ENCODE data around the gene SPEG.

SPEG gene

GRCh38 chr2:219538504-219538951 is 103.9 kb downstream of the SPEG start:
- DNase-seq, result no peak

- DNase-seq, result no peak
Measured at GRCh38 chr2:219538956-219539788, 104.5 kb downstream of the SPEG start.

DNA sequence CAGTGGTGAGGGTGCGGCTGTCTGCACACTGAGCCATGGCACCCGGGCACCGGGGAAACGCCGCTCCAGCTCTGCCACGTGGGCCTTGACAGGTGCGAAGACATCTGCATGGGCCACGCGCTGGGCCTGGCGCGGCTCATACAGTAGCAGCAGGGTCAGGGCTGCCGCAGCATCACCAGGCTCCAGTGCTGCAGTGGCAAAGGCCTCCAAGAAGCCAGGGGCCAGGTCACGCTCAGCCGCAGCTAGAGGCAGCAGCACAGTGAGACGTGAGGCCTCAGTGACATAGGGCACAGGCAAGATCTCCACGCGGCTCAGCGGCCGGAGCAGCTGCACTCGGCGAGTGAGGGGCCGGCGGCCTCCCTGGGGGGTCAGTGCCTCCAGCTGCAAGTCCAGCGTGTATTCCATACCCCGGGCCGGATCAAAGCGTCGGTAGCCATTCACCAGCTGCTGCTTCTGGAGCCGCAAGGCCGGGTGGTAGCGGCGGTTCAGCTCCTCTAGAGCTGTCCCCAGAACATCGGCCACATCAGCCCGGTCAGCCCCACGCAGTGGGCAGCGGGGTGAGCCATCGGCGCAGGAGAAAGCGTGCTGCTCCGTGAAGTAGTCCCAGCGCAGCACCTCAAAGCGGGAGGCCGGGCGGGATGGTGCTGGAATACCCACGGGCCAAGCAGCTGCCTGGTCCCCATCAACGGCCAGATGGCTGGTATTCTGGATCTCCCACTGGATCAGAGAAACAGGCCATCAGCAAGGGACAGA is 105.5 kb downstream of the SPEG start:
- DNase-seq, result no peak

GRCh38 chr2:219540784-219541504 is 106.3 kb downstream of the SPEG start:
- no peak for DNase-seq

GRCh38 chr2:219541611-219542180 is 107.1 kb downstream of the SPEG start:
- peak; percentile 87 for DNase-seq

- DNase-seq, result no peak
Measured at GRCh38 chr2:219542931-219543595, 108.4 kb downstream of the SPEG start.

GRCh38 chr2:219543596-219544358 is 109.1 kb downstream of the SPEG start, which contains the start of the genes CHPF and TMEM198:
Gene CHPF, minus strand, starts transcription at chr2:219543809. Its CDS starts 271 bp downstream, at chr2:219543538.
Gene TMEM198, plus strand, starts transcription at chr2:219544028. Its CDS starts 700 bp downstream, at chr2:219544728.
- DNase-seq, result peak; percentile 92

- DNase-seq, result no peak
Measured at GRCh38 chr2:219544567-219544966, 109.9 kb downstream of the SPEG start.

DNA sequence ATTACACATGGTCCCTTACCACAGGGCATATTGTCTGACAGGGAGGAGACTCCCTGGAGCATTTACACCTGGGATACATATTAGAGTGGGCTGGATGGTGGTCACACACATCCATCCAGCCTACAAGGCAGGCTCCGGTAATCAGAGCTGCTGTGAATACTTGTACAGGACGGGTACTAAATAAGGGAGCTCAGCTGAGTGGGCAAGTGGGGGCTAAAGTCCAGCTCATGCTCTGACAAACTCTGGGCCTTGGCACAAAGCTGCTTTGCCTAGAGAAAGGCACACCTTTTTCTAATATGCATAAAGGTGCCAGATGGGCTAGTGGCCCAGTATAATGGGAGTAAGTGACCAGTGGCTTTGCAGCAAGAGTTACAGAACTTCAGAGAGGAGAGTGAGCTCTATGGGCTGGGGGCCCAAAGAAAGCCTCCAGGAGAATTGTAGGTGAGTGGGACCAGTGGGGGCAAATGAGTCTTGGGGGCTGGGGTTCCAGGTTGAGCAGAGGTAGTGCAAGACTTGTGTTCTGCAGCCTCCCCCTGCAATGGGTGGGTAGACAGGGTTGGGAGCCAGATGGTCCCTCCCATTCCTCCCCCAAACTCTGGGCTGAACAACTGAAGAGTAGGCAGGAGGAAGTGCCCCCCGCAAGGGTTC is 110.8 kb downstream of the SPEG start:
- DNase-seq, result no peak

- no peak for DNase-seq
Measured at GRCh38 chr2:219545943-219546352, 111.3 kb downstream of the SPEG start.

DNA sequence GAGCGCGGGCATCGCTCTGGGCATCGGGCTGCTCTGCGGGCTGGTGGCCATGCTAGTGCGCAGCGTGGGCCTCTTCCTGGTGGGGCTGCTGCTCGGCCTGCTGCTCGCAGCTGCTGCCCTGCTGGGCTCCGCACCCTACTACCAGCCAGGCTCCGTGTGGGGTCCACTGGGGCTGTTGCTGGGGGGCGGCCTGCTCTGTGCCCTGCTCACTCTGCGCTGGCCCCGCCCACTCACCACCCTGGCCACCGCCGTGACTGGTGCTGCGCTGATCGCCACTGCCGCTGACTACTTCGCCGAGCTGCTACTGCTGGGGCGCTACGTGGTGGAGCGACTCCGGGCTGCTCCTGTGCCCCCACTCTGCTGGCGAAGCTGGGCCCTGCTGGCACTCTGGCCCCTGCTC is 113.0 kb downstream of the SPEG start:
- no peak for DNase-seq
